HuH-7 (cell line): Measurements from ENCODE around the gene SNX21.

ENCODE experiments used
- DNase-seq: peaks from one replicate; pipeline ENCODE4 v3.0.0; 2011; ENCODE audit warnings: low spot score

The SNX21 gene

DNA sequence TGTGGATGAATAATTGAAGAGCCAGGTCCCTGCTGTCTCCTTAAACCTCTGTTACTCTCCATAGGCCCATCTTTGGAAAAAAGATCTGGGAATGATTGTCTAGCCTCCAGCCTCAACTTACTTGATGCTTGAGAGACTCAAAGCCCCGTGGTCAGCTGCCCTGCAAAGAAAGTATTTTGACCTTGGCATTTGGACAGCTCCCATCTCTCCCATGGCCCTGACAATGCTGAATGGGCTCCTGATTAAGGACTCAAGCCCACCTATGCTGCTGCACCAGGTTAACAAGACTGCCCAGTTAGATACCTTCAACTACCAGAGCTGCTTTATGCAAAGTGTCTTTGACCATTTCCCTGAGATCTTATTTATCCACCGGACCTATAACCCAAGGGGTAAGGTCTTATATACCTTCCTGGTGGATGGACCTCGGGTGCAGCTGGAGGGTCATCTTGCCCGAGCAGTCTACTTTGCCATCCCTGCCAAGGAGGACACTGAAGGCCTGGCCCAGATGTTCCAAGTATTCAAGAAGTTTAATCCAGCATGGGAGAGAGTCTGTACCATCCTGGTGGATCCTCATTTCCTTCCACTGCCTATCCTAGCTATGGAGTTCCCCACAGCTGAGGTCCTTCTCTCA, 49.0 kb downstream of the SNX21 start:
- no peak for DNase-seq

- DNase-seq: no peak
Measured at GRCh38 chr20:45883100-45883469, 49.5 kb downstream of the SNX21 start.

GRCh38 chr20:45886590-45887345, 53.2 kb downstream of the SNX21 start:
- DNase-seq: no peak

DNA sequence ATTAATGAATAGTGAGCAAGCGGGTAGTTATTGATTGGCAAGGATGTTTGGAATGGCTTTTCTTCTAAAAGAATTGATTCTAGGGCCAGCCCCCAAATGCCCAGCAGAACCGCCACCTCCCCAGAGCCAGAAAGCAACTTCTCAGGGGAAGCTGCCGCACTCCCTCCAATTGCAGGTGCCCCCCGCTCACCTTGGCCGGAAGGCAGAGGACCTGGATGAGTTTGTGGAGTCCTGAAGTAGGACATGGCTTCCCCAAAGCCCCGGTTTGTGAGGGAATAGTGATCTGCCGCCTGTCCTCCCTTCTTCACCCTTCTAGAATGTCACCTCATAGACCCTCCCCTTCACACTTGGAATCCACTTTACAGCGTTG, 53.7 kb downstream of the SNX21 start, which contains the start of gene SPATA25:
Gene SPATA25, minus strand, starts transcription at position 277 of the 370 bp plus-strand sequence. Its CDS starts 32 bp downstream, at position 245.
- no peak for DNase-seq

- no peak for DNase-seq
Measured at GRCh38 chr20:45888681-45889080, 55.1 kb downstream of the SNX21 start.

DNA sequence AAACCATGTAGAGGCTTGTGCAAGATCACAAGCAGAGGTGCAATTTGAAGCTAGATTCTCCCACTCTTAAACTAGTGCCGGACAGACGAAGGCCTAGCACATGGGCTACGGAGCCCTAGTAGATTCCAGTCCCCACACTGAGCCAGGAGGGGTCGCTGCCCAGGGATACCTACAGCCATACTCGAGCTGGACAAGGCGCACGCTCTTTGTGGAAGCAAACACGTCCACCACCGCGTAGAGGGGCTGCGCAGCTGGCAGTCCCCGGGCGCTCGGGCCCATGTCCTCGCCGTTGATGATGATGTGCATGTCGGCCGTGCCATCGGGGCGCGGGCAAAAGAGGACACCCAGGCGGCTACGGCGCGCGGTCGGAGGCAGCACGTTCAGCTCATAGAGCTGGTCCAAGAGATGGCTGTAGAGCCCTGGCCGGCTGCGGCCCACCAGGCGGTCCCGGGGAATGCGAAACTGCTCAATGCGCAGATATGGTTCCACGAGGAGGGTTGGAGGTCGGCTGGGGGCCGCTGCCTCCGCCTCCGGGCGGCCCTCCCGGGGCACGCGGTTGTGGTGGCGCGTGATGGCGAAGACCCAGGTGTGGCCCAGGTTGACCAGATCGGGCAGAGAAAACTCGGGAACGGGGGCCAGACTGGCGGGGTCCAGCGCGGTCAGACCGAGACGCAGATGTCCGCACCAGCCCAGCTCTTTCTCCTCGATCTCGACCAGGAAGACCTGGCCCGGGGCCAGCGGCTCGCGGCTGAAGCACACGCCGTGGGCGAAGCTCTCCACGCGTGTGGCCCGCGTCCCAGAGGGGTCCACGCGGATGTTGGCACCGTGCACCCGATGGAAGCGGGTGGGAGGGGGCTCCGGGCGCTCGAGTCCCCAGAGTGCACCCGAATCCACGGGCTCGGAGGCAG, 56.7 kb downstream of the SNX21 start:
- peak; percentile 95 for DNase-seq

DNA sequence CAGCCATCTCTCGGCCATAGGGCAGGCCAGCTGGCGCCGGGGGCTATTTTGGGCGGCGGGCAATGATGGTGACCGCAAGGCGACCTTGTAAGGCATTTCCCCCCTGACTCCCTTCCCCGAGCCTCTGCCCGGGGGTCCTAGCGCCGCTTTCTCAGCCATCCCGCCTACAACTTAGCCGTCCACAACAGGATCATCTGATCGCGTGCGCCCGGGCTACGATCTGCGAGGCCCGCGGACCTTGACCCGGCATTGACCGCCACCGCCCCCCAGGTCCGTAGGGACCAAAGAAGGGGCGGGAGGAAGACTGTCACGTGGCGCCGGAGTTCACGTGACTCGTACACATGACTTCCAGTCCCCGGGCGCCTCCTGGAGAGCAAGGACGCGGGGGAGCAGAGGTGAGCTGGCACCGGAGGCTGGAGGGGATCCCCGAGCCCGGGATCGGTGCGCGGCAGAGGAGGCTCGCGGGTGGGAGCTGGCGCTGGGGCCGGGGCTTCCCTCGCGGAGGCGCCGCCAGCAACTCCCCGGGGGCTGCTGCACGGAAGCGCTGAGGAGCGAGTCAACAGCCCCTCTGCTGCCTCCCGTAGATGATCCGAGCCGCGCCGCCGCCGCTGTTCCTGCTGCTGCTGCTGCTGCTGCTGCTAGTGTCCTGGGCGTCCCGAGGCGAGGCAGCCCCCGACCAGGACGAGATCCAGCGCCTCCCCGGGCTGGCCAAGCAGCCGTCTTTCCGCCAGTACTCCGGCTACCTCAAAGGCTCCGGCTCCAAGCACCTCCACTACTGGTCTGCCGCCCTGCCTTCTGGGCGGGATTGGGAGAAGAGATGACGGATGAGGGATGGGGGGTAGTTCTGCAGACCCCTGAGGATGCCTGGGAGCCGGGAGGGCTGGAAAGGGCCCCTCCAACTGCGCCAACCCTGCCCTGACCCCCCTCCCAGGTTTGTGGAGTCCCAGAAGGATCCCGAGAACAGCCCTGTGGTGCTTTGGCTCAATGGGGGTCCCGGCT, 57.7 kb downstream of the SNX21 start, which contains the start of the genes CTSA and NEURL2:
Gene CTSA, plus strand, starts transcription at position 351 of the 999 bp plus-strand sequence. Its CDS starts 234 bp downstream, at position 585.
Gene NEURL2, minus strand, starts transcription at position 224 of the 999 bp plus-strand sequence. Its CDS starts 217 bp downstream, at position 7.
- DNase-seq: peak; percentile 99

DNA sequence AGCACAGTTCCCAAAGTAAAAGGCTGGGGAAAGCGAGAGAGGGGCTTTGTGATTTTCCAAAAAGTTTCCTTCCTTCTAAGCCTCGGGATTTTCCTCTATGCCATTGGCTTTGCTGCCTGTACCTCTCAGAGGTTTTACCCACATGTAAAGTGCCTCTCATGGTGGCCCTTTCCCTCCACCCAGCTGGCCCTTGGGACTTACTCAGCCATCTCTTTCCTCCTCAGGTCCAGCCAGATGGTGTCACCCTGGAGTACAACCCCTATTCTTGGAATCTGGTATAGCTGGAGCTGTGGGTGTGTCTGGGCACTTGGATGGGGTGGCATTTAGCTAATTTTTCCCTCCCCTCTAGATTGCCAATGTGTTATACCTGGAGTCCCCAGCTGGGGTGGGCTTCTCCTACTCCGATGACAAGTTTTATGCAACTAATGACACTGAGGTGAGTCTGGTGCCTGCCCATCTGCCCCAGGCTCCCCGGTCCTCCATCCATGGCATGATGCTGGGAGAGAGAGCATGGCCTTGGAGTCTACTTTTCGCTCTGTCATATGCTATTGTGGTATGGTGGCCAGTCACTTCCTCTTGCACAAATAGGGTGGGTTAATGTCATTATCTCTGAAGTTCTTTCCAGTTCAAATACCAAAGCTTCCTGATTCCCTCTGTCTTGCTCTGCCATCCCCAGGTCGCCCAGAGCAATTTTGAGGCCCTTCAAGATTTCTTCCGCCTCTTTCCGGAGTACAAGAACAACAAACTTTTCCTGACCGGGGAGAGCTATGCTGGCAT, 58.6 kb downstream of the SNX21 start:
- DNase-seq: peak; percentile 55
